Memory B cell (primary cell): Measurements from ENCODE around the gene TRIM62.

Source experiments
- ATAC-seq: fragments of 150-1000 bp; cut with Tn5 transposase; 2 replicates; pipeline ENCODE4 v1.10.0; 2021; ENCODE audit warnings: low read depth, mild to moderate bottlenecking, moderate library complexity
- DNase-seq, 2 donors: peaks; one replicate each; pipeline ENCODE4 v3.0.0; 2022; ENCODE audit warnings: low spot score in 2 of 2
- H3K27ac Mint-ChIP-seq: one replicate; pipeline ENCODE4 v1.8.0; 2022; ENCODE audit warnings: mild to moderate bottlenecking, moderate library complexity, mixed read lengths
- H3K27me3 Mint-ChIP-seq: one replicate; pipeline ENCODE4 v1.8.0; 2022; ENCODE audit warnings: mixed read lengths
- H3K36me3 Mint-ChIP-seq: one replicate; pipeline ENCODE4 v1.8.0; 2022; ENCODE audit warnings: mild to moderate bottlenecking, mixed read lengths
- H3K4me1 Mint-ChIP-seq: one replicate; pipeline ENCODE4 v1.8.0; 2022; ENCODE audit warnings: mixed read lengths
- H3K4me3 Mint-ChIP-seq: one replicate; pipeline ENCODE4 v1.8.0; 2022; ENCODE audit warnings: mild to moderate bottlenecking, moderate library complexity, mixed read lengths
- H3K9me3 Mint-ChIP-seq: one replicate; pipeline ENCODE4 v1.8.0; 2022; ENCODE audit warnings: mixed read lengths

TRIM62 gene

DNA sequence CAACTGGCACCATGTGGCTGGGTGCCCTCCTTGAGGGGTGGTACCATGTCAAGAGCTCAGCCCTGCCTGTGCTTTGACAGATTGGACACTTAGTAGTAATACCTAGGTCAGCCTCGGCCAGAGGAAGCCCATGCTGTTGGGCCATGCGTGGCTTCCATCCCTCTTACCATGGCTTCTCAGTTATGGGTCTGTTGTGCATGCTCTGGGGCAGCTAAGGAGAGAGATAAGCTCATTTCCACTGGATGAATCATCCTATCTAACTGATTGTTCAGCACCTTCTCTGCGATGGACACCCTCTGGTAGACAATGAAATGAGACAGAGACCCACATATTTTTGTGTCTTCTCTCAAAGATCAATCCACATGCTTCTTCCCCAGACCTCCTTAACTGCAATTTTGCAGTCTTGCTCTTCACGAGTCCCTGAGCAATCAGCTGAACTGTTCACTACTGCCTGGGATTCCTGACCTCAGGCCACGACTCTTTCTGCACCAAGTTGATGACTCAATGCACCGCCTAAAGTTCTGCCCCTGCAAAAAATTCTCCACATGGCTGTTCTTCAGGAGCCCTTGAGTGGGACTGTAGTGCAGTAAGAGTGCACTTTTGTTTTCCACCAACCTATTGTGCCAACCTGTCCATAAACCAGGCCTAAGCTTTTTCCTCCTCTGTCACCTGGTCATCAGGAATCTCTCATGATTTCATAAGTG, 6.9 kb upstream of the TRIM62 start:
- no peaks in the 10 kb centered on the region for H3K36me3 Mint-ChIP-seq
- no peak overlapping the region for H3K4me3 Mint-ChIP-seq
- ATAC-seq, result no peak
- DNase-seq, result no peak
- no peaks in the 10 kb centered on the region for H3K9me3 Mint-ChIP-seq
- peaks cover 25% of the 10 kb centered on the region for H3K27me3 Mint-ChIP-seq
- H3K4me1 Mint-ChIP-seq, result peaks cover 7% of the 10 kb centered on the region
- no peak overlapping the region for H3K27ac Mint-ChIP-seq

DNA sequence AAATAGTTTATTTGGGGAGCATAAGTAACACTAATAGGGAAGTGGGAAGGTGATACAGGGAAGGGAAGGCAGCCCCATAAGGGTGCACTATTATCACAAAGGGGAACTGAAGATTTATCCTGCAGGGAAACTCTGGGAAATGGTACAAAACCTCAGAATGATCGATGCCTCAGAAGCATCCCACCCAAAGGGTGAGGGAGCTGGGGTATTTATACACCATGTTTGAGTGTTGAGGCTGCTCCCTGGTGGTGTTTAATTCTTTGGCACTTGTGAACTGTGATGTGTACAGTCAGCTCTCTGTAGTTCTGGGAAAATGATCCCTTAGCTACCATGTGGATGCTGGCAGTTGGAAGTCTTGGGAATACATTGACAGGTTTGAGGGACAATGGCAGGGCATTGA, 5.1 kb upstream of the TRIM62 start:
- Mint-ChIP-seq H3K27ac (no peak overlapping the region), H3K4me1 (peaks cover 12% of the 10 kb centered on the region), H3K36me3 (no peaks in the 10 kb centered on the region), H3K9me3 (no peaks in the 10 kb centered on the region), H3K4me3 (no peak overlapping the region), H3K27me3 (peaks cover 26% of the 10 kb centered on the region)
- DNase-seq (no peak), ATAC-seq (no peak)

- Mint-ChIP-seq H3K4me1 (peaks cover 13% of the 10 kb centered on the region), H3K27ac (no peak overlapping the region), H3K9me3 (no peaks in the 10 kb centered on the region), H3K36me3 (no peaks in the 10 kb centered on the region), H3K27me3 (peaks cover 17% of the 10 kb centered on the region), H3K4me3 (no peak overlapping the region)
- no peak for ATAC-seq
- no peak for DNase-seq
Observed at GRCh38 chr1:33185541-33185940, 3.7 kb upstream of the TRIM62 start.

- no peaks in the 10 kb centered on the region for H3K36me3 Mint-ChIP-seq
- H3K27me3 Mint-ChIP-seq, result peaks cover 12% of the 10 kb centered on the region
- no peak for DNase-seq
- no peaks in the 10 kb centered on the region for H3K9me3 Mint-ChIP-seq
- H3K4me3 Mint-ChIP-seq, result peak overlapping the region; percentile 18
- no peak overlapping the region for H3K27ac Mint-ChIP-seq
- peaks cover 26% of the 10 kb centered on the region for H3K4me1 Mint-ChIP-seq
- no peak for ATAC-seq
Observed at GRCh38 chr1:33183306-33183705, 1.5 kb upstream of the TRIM62 start.

- DNase-seq (no peak), ATAC-seq (no peak)
- Mint-ChIP-seq H3K9me3 (no peaks in the 10 kb centered on the region), H3K36me3 (no peaks in the 10 kb centered on the region), H3K4me1 (peaks cover 26% of the 10 kb centered on the region), H3K27ac (no peak overlapping the region), H3K4me3 (peak overlapping the region; percentile 50), H3K27me3 (peaks cover 12% of the 10 kb centered on the region)
Observed at GRCh38 chr1:33182896-33183295, 1.1 kb upstream of the TRIM62 start.

DNA sequence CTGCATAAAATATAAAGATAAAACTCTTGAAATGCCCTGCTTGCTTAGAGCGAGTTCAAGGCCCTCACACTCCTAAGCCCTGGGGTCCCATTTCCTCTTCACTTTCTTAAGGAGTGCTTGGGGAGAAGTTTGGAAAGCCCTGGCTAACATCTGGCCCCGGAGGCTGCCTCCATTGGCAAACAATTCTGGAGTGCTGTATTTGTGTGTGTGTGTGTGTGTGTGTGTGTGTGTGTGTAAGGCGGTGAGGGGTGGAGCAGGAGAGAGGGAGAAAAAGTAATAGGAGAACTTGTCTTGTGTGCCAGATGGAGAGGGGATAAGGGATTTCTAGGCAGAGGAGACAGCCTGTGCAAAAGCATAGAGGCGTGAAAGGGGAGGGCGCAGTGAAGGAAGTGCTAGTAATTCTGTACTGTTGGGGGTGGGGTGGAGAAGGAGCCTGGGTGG, 578 bp upstream of the TRIM62 start:
- Mint-ChIP-seq H3K9me3 (no peaks in the 10 kb centered on the region), H3K27ac (no peak overlapping the region), H3K4me1 (peaks cover 26% of the 10 kb centered on the region), H3K4me3 (peak overlapping the region; percentile 50), H3K36me3 (no peaks in the 10 kb centered on the region), H3K27me3 (peaks cover 12% of the 10 kb centered on the region)
- DNase-seq (no peak), ATAC-seq (no peak)

- DNase-seq (peak; percentile 61 to 71), ATAC-seq (peak; percentile 84)
- H3K9me3 Mint-ChIP-seq, result no peaks in the 10 kb centered on the region
- no peaks in the 10 kb centered on the region for H3K36me3 Mint-ChIP-seq
- H3K27ac Mint-ChIP-seq, result peak overlapping the region; percentile 82
- peak overlapping the region; percentile 89 for H3K4me3 Mint-ChIP-seq
- H3K27me3 Mint-ChIP-seq, result peaks cover 11% of the 10 kb centered on the region
- peaks cover 26% of the 10 kb centered on the region for H3K4me1 Mint-ChIP-seq
Observed at GRCh38 chr1:33180911-33181890, 642 bp downstream of the TRIM62 start.

- Mint-ChIP-seq H3K9me3 (no peaks in the 10 kb centered on the region), H3K36me3 (peaks cover 3% of the 10 kb centered on the region), H3K4me1 (peaks cover 26% of the 10 kb centered on the region), H3K27me3 (peaks cover 8% of the 10 kb centered on the region), H3K27ac (peak overlapping the region; percentile 82), H3K4me3 (peak overlapping the region; percentile 89)
- no peak for DNase-seq
- ATAC-seq, result no peak
Observed at GRCh38 chr1:33180226-33180910, 1.5 kb downstream of the TRIM62 start.

DNA sequence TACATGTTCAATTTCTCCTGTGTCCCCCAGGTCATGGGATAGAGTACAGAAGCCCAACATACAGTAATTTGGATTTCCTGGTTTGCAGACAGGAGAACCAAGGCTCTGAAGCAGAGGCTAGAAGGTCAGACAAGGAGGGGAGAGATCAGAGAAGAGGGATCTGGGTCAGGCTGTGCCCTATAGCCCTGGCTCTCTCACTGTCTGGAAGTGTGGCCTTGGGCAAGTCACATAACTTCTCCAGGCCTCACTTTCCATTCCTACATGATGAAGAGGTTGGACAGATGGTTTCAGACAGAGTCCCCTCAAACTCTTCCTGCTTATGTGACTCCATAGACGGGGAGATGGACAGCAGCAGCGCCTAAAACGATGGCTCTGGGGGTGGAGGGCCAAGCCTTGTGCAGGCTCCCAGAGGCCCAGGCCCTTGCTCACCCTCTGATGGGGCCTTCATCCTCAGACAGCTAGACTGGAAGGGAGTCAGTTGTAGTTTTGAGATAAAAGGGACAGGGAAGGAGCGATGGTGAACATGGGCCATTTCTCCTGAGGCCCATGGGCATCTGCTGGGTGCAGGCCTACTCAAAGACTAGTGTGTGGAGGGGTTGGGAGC, 2.9 kb downstream of the TRIM62 start:
- Mint-ChIP-seq H3K36me3 (peaks cover 3% of the 10 kb centered on the region), H3K27ac (no peak overlapping the region), H3K9me3 (no peaks in the 10 kb centered on the region), H3K27me3 (peaks cover 7% of the 10 kb centered on the region), H3K4me1 (peaks cover 26% of the 10 kb centered on the region), H3K4me3 (peak overlapping the region; percentile 15)
- DNase-seq, result no peak
- ATAC-seq, result no peak

DNA sequence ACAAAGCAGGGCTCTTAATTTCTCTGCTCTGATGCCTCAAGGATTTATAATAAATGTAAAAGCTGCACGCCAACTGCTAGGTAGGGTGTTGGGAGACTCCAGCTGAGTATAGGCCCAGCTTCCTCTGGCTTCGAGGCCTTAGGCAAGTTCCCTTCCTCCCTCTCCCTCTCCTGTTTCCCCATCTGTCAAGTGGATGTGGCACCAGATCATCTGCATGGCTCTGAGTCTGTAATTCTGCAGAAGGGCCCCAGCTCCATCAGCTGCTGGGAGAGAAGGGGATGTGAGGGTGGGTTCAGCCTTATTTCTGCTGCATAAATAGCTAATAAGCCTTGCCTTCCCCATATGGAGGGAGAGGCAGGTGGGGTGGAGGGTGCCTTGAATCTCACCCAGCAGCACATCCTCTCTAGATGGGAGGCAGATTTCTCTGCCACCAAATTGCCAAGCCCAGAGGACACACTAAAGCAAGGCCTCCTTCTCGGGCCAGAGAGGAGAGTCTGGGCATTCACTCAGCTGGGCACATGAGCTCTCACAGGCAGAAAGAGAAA, 3.8 kb downstream of the TRIM62 start:
- Mint-ChIP-seq H3K27me3 (peaks cover 4% of the 10 kb centered on the region), H3K9me3 (no peaks in the 10 kb centered on the region), H3K4me1 (peaks cover 30% of the 10 kb centered on the region), H3K27ac (no peak overlapping the region), H3K36me3 (peaks cover 3% of the 10 kb centered on the region), H3K4me3 (no peak overlapping the region)
- ATAC-seq (no peak), DNase-seq (no peak)

- Mint-ChIP-seq H3K27ac (no peak overlapping the region), H3K36me3 (peaks cover 6% of the 10 kb centered on the region), H3K4me3 (no peak overlapping the region), H3K4me1 (peaks cover 35% of the 10 kb centered on the region), H3K27me3 (no peaks in the 10 kb centered on the region), H3K9me3 (no peaks in the 10 kb centered on the region)
- ATAC-seq (no peak), DNase-seq (no peak)
Observed at GRCh38 chr1:33176887-33177286, 5.0 kb downstream of the TRIM62 start.

GRCh38 chr1:33176362-33176850, 5.4 kb downstream of the TRIM62 start:
- no peak overlapping the region for H3K27ac Mint-ChIP-seq

DNA sequence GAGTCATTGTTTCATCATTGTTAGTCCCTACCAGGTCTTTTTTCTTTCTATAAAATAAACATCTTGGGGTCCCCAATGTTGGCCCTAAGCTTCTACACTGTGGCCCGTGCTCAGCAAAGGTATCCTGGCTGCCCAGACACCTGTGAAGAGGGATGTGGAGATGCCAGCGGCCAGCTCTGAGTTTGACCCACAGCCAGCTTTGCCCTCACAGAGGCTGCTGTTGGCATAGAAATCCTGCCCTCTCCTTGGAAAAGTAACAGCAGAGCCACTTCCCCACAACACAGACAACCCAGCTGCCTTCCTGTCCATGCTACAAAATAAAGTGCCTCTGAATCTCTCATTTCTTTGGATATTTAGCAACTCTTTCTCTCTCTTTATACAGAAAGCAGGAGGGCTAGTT, 6.0 kb downstream of the TRIM62 start:
- H3K27me3 Mint-ChIP-seq, result no peaks in the 10 kb centered on the region
- H3K4me1 Mint-ChIP-seq, result peaks cover 31% of the 10 kb centered on the region
- H3K9me3 Mint-ChIP-seq, result no peaks in the 10 kb centered on the region

More at GRCh38 chr1:33176362-33176850, 5.4 kb downstream of the TRIM62 start:
- no peaks in the 10 kb centered on the region for H3K27me3 Mint-ChIP-seq
- H3K4me1 Mint-ChIP-seq, result peaks cover 36% of the 10 kb centered on the region
- H3K9me3 Mint-ChIP-seq, result no peaks in the 10 kb centered on the region
- ATAC-seq (no peak), DNase-seq (no peak)
- H3K4me3 Mint-ChIP-seq, result no peak overlapping the region
- peaks cover 6% of the 10 kb centered on the region for H3K36me3 Mint-ChIP-seq

More for the DNA sequence above, 6.0 kb downstream of the TRIM62 start:
- no peak for DNase-seq
- no peak overlapping the region for H3K4me3 Mint-ChIP-seq
- peaks cover 8% of the 10 kb centered on the region for H3K36me3 Mint-ChIP-seq
- no peak overlapping the region for H3K27ac Mint-ChIP-seq
- ATAC-seq, result no peak
